Upper lobe of right lung (tissue), 1 donor: ENCODE data around the gene SOAT2. TPM values are rescaled to one million over a fixed set of nuclear protein-coding genes. Genes with fewer than 3 reads are reported as not detected.

ENCODE experiments used
- ATAC-seq: fragments of 200-7000 bp; cut with Tn5 transposase; one replicate; pipeline ENCODE4 v1.9.1; 2020; ENCODE audit warnings: mild to moderate bottlenecking, moderate library complexity
- DNase-seq: peaks from one replicate; pipeline ENCODE4 v3.0.0-alpha.2; 2020
- H3K27ac ChIP-seq: fragments of 200-600 bp; one replicate; pipeline ENCODE4 v1.8.0; 2022
- H3K27me3 ChIP-seq: fragments of 200-600 bp; one replicate; pipeline ENCODE4 v1.8.0; 2022; ENCODE audit warnings: mild to moderate bottlenecking
- H3K36me3 ChIP-seq: fragments of 200-600 bp; one replicate; pipeline ENCODE4 v1.8.0; 2022
- H3K4me1 ChIP-seq: fragments of 200-600 bp; one replicate; pipeline ENCODE4 v1.8.0; 2022
- H3K4me3 ChIP-seq: fragments of 200-600 bp; one replicate; pipeline ENCODE4 v1.8.0; 2022; ENCODE audit warnings: mild to moderate bottlenecking
- H3K9me3 ChIP-seq: fragments of 200-600 bp; one replicate; pipeline ENCODE4 v1.8.0; 2022
- intact Hi-C: fragments of 100-400 bp; cut with DNase I; formaldehyde crosslinking; loops from one replicate; pipeline ENCODE4 v1.11.0; 2022
- microRNA-seq: library from miRNA; unstranded; fragments of <30 nt; microRNA quantifications from one replicate; pipeline ENCODE4 v1.2.0, GENCODE V29; 2020; ENCODE audit warnings: borderline microRNAs expressed
- total RNA-seq: library from RNA; stranded (reverse); fragmentation: NEBNext Ultra II Directional; extraction: Animal tissue kit (Norgen Biotek cat#: 25700); gene quantifications from one replicate; pipeline ENCODE4 v1.2.1, GENCODE V29; 2021
- TF ChIP-seq, protein P1 (sequence below): fragments of 200-600 bp; IDR thresholded peaks from one replicate; pipeline ENCODE4 v1.8.0; 2022; ENCODE audit warnings: antibody characterized with exemption
- donor health status: DM: no; HTN: yes; CAD: no; lungs with severe emphysema.

The SOAT2 gene
- total RNA-seq, 1 donor from 2014 or later = not detected

DNA sequence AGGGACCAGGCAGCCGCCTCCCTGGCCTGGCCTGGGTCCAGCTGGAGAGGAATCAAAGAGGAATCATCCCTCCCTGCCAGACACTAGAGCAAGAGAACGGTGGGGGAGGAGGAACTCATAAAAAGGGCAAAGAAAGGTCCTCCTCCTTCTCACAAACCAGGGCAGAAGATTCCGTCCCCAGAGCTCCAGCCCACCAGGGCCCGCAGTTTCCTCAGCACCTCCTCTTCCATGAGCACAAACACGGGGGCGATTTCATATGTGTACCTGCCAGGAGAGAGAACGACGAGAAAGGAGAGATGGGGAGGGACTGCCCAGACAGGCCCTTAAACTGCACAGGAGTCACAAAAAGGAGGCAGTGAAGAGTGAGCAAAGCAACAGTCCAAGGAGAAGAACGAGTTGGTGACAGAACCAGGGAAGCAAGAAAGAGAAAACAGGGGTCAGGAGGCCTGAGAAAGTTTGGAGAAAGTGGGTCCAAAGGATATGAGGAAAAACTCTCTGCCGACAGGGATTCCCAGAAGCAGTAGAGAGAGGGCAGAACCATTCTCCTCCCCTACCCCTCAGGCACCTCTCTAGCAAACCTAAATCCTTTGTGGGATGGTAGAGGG, 68.5 kb downstream of the SOAT2 start:
- no peaks in the 10 kb centered on the region for H3K4me1 ChIP-seq
- no peaks in the 10 kb centered on the region for H3K9me3 ChIP-seq
- intact Hi-C loops = no loop called here
- H3K27ac ChIP-seq = no peak overlapping the region
- TF ChIP-seq, protein P1, sequence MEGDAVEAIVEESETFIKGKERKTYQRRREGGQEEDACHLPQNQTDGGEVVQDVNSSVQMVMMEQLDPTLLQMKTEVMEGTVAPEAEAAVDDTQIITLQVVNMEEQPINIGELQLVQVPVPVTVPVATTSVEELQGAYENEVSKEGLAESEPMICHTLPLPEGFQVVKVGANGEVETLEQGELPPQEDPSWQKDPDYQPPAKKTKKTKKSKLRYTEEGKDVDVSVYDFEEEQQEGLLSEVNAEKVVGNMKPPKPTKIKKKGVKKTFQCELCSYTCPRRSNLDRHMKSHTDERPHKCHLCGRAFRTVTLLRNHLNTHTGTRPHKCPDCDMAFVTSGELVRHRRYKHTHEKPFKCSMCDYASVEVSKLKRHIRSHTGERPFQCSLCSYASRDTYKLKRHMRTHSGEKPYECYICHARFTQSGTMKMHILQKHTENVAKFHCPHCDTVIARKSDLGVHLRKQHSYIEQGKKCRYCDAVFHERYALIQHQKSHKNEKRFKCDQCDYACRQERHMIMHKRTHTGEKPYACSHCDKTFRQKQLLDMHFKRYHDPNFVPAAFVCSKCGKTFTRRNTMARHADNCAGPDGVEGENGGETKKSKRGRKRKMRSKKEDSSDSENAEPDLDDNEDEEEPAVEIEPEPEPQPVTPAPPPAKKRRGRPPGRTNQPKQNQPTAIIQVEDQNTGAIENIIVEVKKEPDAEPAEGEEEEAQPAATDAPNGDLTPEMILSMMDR = no peak
- peaks cover 15% of the 10 kb centered on the region for H3K36me3 ChIP-seq
- ATAC-seq (no peak), DNase-seq (no peak)
- no peaks in the 10 kb centered on the region for H3K27me3 ChIP-seq
- H3K4me3 ChIP-seq = no peak overlapping the region

DNA sequence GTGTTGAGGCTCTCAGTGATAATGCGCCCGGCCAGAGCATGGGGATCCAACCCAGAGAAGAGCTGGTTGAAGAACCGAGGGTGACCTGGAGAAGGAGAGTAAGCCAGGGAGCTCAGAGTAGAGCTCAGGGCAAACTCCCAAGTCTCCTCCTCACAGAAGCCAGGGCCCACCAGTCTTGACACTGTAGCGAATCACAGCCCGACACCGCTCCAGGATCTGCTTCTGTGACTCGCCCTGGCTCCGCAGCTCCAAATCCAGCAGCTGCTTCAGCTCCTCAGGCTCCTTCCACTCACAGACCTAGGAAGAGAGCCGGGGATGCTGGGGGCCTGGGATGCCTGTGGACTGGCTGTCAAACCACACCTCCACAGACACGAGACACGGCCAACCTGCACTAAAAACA, 69.1 kb downstream of the SOAT2 start:
- H3K4me1 ChIP-seq = no peaks in the 10 kb centered on the region
- DNase-seq (no peak), ATAC-seq (no peak)
- intact Hi-C loops = no loop called here
- H3K27ac ChIP-seq = no peak overlapping the region
- H3K9me3 ChIP-seq = no peaks in the 10 kb centered on the region
- TF ChIP-seq, protein P1 = no peak
- no peaks in the 10 kb centered on the region for H3K27me3 ChIP-seq
- H3K36me3 ChIP-seq = peaks cover 15% of the 10 kb centered on the region
- no peak overlapping the region for H3K4me3 ChIP-seq

GRCh38 chr12:53173085-53173715, 69.9 kb downstream of the SOAT2 start:
- Histone ChIP-seq H3K9me3 (no peaks in the 10 kb centered on the region), H3K4me1 (no peaks in the 10 kb centered on the region), H3K27ac (no peak overlapping the region), H3K36me3 (peaks cover 15% of the 10 kb centered on the region), H3K4me3 (no peak overlapping the region), H3K27me3 (no peaks in the 10 kb centered on the region)
- DNase-seq = no peak
- intact Hi-C loops = no loop called here
- ATAC-seq = no peak
- TF ChIP-seq, protein P1 = no peak

Small RNAs within 50 kb of the gene (microRNA-seq; reads per million reads assigned to microRNA genes)
- gene MIR6757 = 0.83 reads per million

Other genes starting within 250 kb of the SOAT2 start
- 223 TPM for gene KRT8, start 198.4 kb upstream of the SOAT2 start, total RNA-seq
- gene KRT18, start 154.4 kb upstream of the SOAT2 start, total RNA-seq = 255 TPM
- 436 TPM for gene EIF4B, start 97.0 kb upstream of the SOAT2 start, total RNA-seq
- gene TNS2, start 53.4 kb upstream of the SOAT2 start, total RNA-seq = 232 TPM
- 50.4 TPM for gene SPRYD3, start 24.1 kb upstream of the SOAT2 start, total RNA-seq
- gene IGFBP6, start 5.8 kb upstream of the SOAT2 start, total RNA-seq = 34.6 TPM
- 46.8 TPM for gene ZNF740, start 77.2 kb downstream of the SOAT2 start, total RNA-seq
- 41.7 TPM for gene CSAD, start 77.4 kb downstream of the SOAT2 start, total RNA-seq
- 7.7 TPM for gene ITGB7, start 103.8 kb downstream of the SOAT2 start, total RNA-seq
- 23.8 TPM for gene RARG, start 128.7 kb downstream of the SOAT2 start, total RNA-seq
- 0.35 TPM for gene ESPL1, start 164.8 kb downstream of the SOAT2 start, total RNA-seq
- gene PFDN5, start 192.1 kb downstream of the SOAT2 start, total RNA-seq = 424 TPM
- 41.9 TPM for gene MYG1, start 196.2 kb downstream of the SOAT2 start, total RNA-seq
- gene AAAS, start 218.1 kb downstream of the SOAT2 start, total RNA-seq = 43.2 TPM
- gene SP7, start 232.9 kb downstream of the SOAT2 start, total RNA-seq = not detected